ES-I3 (cell line): ENCODE measurements around the gene FOXRED2.

ENCODE experiments used
- H3K36me3 ChIP-seq: 2 replicates; pipeline ENCODE4 v1.6.1; 2013; ENCODE audit warnings: mild to moderate bottlenecking, low read length, control low read depth, moderate library complexity; ENCODE audit not compliant: insufficient read depth
- H3K4me1 ChIP-seq: 2 replicates; pipeline ENCODE4 v1.6.1; 2013; ENCODE audit warnings: mild to moderate bottlenecking, control low read depth, low read length; ENCODE audit not compliant: insufficient read depth
- H3K9ac ChIP-seq: 2 replicates; pipeline ENCODE4 v1.6.1; 2013; ENCODE audit warnings: low read depth, mild to moderate bottlenecking, low read length, moderate library complexity
- H3K9me3 ChIP-seq: 2 replicates; pipeline ENCODE4 v1.6.1; 2013; ENCODE audit warnings: mild to moderate bottlenecking, low read length, moderate library complexity; ENCODE audit not compliant: control insufficient read depth, insufficient read depth

The FOXRED2 gene

DNA sequence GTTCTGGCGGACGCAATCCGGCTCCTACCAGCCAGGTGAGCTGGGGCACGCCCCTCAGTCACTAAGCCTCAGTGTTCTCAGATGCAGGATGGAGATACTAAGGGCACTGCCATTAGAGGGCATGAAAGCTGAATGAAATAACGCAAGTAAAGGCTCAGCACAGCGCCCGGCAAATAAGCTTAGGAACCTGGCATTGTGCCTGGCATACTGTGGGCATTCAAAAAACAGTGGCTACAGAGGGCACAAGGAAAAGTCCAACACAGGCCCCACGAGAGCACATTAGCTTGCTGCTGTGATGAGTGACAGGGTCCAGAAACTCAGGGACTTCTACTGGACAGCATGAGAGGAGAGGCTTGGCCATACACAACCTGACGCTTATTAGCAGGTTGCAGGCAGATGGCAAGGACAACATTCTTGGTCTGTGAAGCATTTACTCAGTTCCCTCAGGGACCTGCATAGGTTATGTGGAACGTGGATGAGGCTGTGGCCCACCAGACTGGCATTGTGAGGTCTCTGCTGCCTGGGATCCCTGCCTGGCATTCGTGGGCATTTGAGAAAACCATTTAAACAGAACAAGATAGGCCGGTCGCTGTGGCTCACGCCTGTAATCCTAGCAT is 37.6 kb downstream of the FOXRED2 start:
- H3K36me3 ChIP-seq: no peaks in the 10 kb centered on the region
- no peak overlapping the region for H3K9ac ChIP-seq
- H3K9me3 ChIP-seq: no peaks in the 10 kb centered on the region
- H3K4me1 ChIP-seq: no peaks in the 10 kb centered on the region; the same call in 1 of the 2 replicates

DNA sequence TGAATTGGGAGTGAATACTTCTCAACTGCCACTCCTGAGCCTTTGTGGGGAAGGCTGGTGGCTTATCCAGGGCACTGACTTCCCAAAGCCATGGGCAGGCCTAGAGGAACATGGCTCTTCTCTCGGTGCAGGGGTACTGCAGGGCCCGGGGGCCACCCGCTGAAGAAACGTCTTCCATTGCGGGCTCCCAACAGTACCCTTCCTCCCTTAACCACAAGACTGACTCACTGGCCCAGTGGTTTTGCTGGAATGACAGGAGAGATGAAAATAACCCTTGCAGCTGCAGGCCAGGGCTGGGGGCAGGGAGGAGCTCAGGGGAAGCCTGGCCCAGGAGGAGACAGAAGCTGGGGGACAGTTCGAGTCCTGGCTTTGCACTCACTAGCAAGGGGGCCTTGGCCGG is 38.9 kb downstream of the FOXRED2 start:
- Histone ChIP-seq H3K36me3 (no peaks in the 10 kb centered on the region), H3K9ac (no peak overlapping the region), H3K9me3 (no peaks in the 10 kb centered on the region), H3K4me1 (no peaks in the 10 kb centered on the region; the same call in 1 of the 2 replicates)

DNA sequence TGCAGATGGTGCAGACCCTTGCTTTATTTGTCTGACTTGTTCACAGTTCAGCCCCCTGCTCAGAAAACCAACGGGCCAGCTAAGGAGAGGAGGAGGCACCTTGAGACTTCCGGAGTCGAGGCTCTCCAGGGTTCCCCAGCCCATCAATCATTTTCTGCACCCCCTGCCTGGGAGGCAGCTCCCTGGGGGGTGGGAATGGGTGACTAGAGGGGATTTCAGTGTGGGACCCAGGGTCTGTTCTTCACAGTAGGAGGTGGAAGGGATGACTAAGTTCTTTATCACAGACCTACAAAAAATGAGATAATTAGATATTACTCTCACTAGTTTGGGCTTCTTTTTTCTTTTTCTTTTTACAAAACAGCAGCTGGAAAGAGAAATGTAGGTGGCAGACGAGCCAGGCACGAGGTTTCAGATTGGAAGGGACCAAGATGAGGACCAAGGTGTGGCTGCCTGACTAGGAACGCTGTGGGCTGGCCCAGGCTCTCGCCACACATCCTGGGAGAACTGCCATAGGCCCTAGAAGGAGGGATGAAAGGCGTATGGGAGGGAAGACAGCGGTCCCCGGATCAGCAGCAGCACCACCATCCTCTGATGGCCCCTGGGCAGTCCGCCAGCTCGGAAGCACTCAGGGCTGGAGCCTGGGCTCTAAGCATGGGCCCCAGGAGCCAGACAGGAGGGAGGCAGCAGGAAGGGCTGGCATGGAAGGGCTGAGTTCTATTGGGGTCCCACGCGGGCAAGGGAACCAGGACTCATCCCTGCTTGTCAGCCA is 39.6 kb downstream of the FOXRED2 start:
- Histone ChIP-seq H3K36me3 (no peaks in the 10 kb centered on the region), H3K9me3 (no peaks in the 10 kb centered on the region), H3K9ac (no peak overlapping the region), H3K4me1 (peaks cover 4% of the 10 kb centered on the region; the same call in 1 of the 2 replicates)

DNA sequence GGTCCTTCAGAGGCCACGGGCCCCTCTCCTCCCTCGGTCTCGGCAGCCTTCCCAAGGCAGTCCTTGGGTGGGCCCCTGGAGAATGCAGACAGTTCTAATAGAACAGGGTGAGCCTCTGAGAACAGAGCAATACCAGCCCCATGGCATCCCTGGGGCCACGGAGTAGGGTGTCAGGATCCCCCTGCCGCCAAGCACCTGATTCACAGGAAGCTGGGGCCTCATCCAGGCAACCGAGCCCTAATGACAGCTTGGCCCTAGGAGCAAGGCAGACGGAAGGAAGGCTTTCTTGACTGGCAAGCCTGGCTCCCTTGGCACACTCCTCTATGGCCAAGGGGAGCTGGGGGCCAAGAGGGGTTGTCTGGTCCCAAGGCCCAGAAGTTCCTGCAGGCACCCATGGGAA is 40.6 kb downstream of the FOXRED2 start:
- Histone ChIP-seq H3K36me3 (no peaks in the 10 kb centered on the region), H3K4me1 (peaks cover 9% of the 10 kb centered on the region), H3K9me3 (no peaks in the 10 kb centered on the region), H3K9ac (no peak overlapping the region)

DNA sequence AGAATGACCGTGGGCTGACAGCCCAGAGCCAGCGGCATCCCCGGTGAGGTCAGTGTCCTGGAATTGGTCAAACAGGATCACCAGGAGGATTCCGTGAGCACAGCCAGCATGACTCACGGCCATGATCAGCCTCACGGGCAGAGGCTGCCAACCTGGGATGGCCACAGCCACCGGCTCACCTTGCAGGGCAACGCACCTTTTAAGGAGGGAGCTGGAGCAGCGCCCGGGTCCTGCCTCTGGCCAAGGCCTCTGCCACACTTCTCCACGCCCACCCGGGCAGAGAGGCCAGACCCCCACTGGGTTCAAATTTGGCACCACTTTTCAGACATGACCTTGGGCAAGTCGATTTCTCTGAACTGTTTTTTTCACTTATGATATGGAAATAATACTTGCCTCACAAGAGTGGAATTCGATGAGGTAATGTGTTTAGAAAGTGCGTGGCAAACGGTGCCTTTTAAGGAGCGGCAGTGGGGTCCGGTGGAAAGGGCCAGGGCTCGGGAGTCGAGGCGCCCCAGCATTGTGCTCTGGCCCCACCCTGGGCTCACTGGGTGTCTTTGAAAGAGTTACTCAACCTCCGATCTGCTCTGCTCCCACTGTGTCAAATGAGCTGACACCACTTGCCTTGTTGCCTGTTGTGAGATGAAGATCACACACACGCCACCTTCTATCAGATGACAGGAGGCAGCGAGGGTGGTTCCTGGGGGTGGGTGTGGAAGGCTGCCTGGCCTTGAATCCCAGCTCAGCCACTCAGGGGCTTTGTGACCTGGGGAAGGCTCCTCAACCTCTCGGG is 41.4 kb downstream of the FOXRED2 start:
- Histone ChIP-seq H3K4me1 (peaks cover 9% of the 10 kb centered on the region), H3K36me3 (no peaks in the 10 kb centered on the region), H3K9me3 (no peaks in the 10 kb centered on the region), H3K9ac (no peak overlapping the region)

DNA sequence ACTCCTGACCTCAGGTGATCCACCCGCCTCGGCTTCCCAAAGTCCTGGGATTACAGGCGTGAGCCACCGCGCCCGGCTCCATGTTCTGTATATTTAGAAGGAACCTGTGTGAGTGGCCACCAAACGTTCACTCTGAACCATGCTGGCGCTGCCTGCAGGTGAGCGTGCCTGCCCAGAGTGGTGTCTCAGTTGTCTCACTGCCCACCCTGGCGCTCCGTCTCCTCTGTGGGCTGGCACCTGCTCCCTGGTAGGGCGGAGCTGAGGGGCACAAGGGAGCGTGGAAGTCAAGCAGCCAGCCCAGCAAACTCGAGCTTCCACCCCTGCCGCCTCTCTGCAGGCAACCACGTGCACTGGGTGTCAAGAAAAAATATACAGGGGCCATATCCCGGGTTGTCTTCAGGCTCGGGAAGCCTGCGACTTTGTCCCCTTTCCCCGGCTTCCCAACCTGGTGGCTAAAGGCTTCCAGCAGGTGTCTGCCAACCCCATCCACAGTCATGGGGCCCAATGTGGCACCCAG is 42.1 kb downstream of the FOXRED2 start:
- Histone ChIP-seq H3K9ac (no peak overlapping the region), H3K36me3 (no peaks in the 10 kb centered on the region), H3K4me1 (peaks cover 9% of the 10 kb centered on the region), H3K9me3 (no peaks in the 10 kb centered on the region)

DNA sequence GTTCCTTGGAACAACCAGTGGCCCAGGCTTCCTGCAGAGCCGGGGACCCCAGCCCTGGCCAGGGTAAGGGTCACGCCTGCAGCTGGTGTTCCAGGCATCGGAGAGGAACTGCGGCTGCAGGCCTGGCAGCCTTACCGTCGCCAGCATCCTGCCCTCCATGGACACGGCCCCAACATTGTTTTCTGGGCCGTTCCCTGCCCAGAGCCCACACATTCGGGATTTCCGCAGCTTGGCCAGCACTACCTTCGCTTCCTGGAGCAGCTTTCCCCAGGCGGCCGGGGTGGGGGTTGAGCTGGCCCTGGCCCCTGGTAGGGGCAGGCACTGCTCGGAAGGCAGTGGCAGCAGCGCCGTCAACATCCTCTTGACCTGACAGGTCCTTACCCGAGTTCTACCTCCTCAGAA is 43.1 kb downstream of the FOXRED2 start:
- Histone ChIP-seq H3K9me3 (no peaks in the 10 kb centered on the region), H3K4me1 (peaks cover 9% of the 10 kb centered on the region), H3K36me3 (no peaks in the 10 kb centered on the region), H3K9ac (no peak overlapping the region)

DNA sequence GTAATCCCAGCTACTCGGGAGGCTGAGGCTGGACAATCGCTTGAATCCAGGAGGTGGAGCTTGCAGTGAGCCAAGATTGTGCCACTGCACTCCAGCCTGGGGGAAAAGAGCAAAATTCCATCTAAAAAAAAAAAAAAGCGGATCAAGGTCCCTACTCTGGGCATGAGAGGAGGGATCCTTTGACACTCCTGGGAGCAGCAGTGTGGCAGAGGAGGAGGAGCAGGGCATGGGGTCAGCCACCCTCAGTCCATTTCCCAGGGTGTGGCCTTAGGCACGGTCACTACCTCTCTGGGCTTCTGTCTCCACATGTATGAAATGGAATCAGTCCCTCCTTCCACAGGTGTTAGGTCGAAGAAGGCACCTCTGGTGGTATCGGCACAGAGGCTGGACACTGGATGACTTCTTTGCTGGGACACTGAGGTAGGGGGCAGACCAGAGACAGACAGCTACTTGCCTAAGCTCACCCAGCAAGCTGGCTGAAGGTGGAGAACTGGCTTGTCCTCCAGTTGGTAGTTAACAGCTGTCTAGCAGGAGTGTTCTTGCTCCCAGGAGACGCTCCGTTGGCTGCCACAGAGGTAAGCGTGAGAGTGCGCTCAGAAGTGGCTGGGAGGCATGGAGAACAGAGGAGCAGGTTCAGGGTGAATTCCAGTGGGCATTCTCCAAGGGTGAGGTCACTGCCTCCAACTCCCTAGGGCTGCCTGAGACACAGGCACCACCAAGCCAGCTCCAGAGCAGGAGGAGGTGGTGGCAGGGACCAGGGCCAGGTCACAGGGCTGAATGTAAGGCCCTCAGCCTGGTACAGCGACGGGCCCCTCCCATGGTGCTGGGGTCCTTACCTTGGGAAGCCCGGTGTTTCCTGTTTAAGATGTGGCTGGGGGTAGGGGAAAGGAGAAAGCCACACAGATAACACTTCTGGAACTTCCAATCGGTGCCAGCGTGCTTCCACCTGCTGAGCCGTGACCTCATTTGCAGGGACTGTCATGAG is 44.9 kb downstream of the FOXRED2 start:
- H3K36me3 ChIP-seq: no peaks in the 10 kb centered on the region
- no peak overlapping the region for H3K9ac ChIP-seq
- H3K4me1 ChIP-seq: peaks cover 19% of the 10 kb centered on the region
- no peaks in the 10 kb centered on the region for H3K9me3 ChIP-seq

DNA sequence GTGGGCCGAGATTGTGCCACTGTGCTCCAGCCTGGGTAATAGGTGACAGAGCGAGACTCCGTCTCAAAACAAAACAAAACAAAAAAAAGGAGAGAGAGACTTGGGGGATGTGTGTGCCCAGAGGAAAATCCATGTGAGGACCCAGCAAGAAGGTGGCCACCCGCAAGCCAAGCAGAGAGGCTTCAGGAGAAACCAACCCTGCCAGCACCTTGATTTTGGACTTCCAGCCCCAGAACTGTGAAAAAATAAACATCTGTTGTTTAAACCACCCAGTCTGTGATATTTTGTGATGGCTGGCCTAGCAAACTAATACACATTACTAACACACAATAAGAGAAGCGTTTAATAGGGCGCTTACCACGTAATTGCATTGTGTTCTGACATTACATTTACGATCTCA is 46.6 kb downstream of the FOXRED2 start:
- no peaks in the 10 kb centered on the region for H3K9me3 ChIP-seq
- peaks cover 19% of the 10 kb centered on the region for H3K4me1 ChIP-seq
- H3K36me3 ChIP-seq: no peaks in the 10 kb centered on the region
- H3K9ac ChIP-seq: no peak overlapping the region

DNA sequence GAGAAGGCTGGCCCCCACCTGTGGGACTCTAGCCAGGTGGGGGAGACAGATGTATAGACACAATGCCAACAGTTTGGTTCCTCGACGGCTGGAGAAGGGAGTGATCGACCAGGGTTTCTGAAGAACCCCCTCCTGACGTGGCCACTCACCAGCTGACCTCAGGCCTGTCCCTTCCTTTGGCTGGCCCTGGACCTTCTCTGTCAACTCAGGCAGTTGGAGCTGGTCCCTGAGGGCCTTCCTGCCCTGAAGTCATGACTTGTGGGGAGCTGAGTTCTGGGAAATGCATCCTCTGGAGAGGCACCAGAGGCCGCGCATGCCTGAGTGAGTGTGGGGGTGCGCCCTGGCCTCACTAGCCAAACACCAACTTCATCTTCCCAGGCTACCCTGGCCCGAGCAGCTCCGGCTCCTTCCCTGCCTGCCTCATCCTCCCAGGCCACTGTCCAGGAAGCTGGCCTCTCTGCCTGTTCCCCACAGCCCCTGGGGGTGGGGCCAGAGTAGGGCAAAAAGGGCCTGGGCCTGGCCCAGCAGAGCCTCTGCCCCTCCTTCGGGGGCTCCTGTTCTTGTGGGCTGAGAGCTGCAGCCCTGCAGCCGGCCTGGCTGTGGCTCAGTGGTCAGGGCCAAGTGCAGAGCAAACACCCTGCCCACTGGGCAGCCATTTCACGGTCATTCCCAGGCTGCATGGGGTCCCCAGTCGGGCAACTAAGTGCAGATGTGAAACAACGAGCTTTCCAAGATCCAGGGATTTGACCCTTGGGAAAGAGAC is 49.0 kb downstream of the FOXRED2 start:
- no peak overlapping the region for H3K9ac ChIP-seq
- peaks cover 19% of the 10 kb centered on the region for H3K4me1 ChIP-seq
- no peaks in the 10 kb centered on the region for H3K36me3 ChIP-seq
- H3K9me3 ChIP-seq: no peaks in the 10 kb centered on the region

DNA sequence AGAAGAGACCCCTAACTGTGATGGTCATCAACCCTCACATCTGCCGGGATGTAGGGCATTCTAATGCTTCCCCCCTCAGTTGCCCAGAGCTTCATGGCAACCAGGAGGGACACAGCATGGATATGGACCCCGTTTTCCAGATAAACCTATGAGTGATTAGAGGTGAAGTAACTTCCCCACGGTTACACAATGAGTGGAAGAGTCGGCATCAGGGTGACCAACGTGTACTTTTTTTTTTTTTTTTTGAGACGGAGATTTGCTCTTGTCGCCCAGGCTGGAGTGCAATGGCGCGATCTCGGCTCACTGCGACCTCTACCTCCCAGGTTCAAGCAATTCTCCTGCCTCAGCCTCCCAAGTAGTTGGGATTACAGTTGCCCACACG is 50.4 kb downstream of the FOXRED2 start:
- Histone ChIP-seq H3K9me3 (no peaks in the 10 kb centered on the region), H3K4me1 (peaks cover 14% of the 10 kb centered on the region)

DNA sequence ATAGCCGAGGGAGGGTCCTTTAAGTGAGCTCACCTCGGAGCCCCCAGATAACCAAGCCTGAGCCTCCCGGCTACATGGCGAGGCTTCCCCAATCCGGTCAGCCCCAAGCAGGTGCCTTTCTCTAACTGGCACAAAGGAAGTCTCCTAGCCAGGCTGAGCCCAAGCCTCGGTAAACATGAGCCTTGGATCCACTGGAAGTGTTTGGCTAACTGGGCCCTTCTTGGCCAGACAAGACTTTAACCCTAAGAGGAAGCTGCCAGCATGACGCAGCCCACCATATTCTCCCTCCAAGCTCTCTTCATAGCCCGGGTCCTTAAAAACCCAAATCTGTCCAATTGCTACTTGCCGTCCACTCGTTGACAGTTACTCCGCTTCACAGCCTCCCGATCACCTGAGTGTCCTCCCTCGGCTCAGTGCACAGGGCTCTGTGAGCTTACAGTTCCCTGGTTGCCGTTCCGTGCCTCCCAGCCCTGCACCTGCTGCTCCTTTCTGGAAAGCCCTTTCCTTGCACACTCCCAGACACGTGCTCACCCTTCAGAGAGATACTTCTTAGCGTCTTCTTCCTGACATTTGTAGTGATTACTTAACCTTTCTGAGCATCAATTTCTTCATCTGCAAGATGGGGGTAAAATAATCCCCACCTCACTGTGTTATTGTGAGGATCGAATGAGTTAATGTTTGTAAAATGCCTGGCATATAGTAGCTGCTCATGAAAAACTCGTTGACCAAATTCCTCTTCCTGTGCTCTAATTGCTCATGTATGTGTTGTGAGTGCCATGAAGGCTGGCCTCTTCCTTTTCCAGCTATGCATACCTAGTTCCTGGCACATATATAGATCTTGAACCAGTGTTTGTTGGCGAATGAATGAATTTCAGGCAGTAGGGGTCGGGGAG is 51.0 kb downstream of the FOXRED2 start:
- Histone ChIP-seq H3K9me3 (no peaks in the 10 kb centered on the region), H3K36me3 (no peaks in the 10 kb centered on the region), H3K4me1 (peaks cover 16% of the 10 kb centered on the region), H3K9ac (peak overlapping the region; percentile 87)

More for the DNA sequence above, 50.4 kb downstream of the FOXRED2 start:
- Histone ChIP-seq H3K9ac (no peak overlapping the region), H3K36me3 (no peaks in the 10 kb centered on the region)
